GM21576 (cell line): Measurements from ENCODE around the gene CCNG2.

Experiments used
- ATAC-seq: cut with Tn5 transposase; IDR thresholded peaks from one replicate; pipeline ENCODE4 v1.9.1; 2021; ENCODE audit warnings: mild to moderate bottlenecking, moderate library complexity; ENCODE audit not compliant: unreplicated experiment

The CCNG2 gene

GRCh38 chr4:77146186-77147078 is 10.6 kb upstream of the CCNG2 start:
- ATAC-seq: no peak

GRCh38 chr4:77147079-77147782 is 9.8 kb upstream of the CCNG2 start:
- no peak for ATAC-seq

DNA sequence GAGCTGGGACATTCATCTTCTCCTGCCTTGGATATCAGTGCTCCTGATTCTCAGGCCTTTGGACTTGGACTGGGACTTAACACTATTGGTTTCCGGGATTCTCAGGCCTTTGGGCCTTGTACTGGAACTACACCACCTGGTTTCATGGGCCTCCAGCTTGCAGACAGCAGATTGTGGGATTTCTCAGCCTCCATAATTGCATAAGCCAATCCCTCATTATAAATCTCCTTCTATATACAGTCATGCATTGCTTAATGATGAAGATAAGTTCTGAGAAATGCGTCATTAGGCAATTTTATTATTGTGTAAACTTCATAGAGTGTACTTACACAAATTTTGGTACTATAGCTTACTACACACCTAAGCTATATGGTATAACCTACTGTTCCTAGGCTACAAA is 8.9 kb upstream of the CCNG2 start:
- no peak for ATAC-seq

- no peak for ATAC-seq
Measured at GRCh38 chr4:77149789-77150188, 7.2 kb upstream of the CCNG2 start.

DNA sequence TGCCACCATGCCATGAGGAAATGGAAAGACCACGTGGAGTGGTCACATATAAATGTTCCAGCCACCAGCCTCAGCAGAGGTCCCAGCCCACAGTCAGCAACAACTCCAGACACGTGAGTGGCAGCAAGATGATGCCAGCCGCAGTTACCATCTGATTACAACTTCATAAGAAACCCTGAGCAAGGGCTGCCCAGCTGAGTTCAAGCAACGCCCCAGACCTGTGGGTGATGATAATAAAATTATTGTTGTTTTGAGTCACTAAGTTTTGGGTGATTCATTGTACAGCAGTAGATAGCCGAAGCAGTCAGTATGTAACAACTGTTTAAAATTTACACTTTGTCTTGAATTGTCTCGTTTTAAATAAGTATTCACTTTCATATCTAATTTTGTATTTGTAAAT is 5.8 kb upstream of the CCNG2 start:
- ATAC-seq: no peak

- ATAC-seq: no peak
Measured at GRCh38 chr4:77152421-77152820, 4.6 kb upstream of the CCNG2 start.

DNA sequence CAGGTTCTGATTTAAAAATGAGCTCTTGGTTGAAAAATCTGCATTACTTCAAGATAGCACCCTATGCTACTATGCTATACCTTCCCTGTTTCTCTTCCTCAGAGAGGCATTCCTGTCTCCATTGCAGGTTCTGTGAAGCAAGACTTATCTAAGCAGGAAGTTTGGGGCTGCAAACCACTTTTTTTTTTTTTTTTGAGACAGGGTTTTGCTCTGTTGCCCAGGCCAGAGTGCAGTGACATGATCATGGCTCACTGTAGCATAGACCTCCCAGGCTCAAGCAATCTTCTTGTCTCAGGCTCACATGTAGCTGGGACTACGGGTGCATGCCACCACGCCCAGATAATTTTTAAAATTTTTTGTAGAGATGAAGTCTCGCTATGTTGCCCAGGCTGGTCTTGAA is 4.0 kb upstream of the CCNG2 start:
- ATAC-seq: no peak

DNA sequence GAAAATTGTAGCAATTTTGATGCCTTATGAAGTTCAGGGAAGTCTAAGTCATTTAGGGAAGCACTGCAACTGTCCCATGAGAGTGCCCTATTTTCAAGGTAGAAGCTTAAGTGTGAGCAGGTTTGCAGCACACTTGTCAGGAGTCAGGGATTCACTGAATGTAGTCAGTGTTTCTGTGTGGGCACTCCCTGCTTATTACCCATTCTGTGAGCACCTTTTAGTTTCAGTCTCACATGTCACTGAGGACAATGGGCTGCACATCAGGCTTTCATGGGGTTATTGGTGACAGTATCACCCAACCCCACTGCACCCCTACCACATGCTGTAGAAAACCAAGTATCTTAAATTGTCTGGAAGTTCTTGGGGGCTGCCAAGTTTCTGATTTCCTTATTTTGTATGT is 2.9 kb upstream of the CCNG2 start:
- no peak for ATAC-seq

GRCh38 chr4:77154761-77155499 is 2.1 kb upstream of the CCNG2 start:
- ATAC-seq: no peak

DNA sequence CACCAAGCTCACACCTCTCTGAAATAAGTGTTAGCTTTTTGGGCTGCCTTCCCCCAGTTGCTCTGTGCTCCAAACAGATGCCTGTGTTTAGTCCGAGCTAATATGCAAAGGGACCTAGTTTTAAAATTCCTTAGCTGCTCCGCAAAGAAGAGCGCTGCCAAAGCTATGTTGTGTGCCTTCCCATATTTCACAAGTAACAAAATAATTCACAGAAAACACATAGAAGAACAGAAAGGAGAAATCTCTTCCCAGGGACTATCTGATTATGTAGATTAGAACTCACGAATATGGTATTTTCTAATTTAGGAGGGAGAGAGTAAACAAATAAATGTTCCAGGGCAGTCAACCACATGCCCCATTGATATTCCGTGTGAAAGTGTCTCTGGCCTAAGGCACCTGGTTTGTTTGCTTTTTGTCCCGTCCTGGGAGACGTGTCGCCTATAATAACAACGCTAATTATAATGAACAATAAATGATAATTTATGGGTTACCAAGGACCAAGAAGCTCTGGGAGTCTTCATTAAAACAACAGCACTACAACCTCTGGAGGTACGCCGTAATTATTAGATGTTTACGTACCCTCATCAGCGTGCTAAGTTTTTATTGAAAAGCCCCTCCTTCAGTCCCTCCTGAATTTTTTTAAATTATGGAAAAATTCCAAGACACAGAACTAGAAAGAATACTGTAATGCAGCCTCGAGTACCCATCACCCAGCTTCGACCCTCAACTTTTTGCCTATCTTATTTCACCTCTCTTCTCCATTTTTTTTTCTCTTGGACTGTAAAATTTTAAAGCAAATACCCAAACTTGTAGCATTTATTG is 1.2 kb upstream of the CCNG2 start:
- ATAC-seq: no peak

DNA sequence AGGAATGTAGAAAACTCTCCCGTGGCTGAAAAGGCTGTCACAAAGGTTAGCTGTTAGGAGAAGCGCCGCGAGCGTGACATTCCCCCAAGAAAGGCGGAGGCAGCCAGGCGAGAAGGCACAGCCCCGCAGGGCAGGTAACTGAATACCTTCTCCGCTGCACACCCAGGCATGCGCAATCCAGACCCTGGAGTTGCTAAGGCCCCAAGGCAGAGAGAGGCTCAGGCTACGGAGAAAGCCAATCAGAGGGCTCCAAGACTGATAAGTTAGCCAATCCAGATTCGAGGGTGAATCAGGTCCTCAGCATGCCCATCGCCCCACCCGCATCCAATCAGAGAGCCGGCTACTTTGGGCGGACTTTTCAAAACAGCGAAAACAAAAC is 485 bp upstream of the CCNG2 start:
- peak; percentile 82 for ATAC-seq

DNA sequence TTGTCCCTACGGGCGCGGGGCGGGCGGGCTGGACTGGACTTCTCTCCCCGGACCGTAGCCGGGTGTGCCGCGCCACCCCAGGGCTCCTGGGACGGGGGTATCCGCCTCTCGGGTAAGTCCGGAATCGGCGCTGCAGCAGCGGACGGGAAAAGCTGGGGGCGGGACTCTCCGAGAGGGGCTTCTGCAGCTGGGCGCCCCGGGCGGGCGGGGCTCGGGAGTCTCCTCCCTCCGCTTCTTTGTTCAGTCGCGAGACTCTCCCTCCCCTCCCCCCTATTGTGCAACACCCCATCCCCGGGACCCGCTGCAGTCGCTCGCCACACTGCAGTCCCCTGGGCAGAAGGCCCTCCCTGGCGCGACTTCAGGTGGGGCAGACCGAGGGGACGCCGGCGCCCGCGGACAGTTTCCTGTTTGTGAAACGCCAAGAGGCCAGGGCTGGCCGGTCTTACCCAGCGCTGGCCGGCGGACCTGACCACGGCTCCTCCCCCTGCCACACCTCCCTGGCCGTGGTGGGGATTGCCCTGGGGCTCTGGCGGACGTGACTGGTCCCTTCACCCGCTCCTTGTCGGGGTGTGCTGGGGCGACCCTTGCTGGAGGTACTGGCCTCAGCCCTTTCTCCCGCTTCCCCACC is 966 bp downstream of the CCNG2 start:
- ATAC-seq: peak; percentile 54

- ATAC-seq: no peak
Measured at GRCh38 chr4:77158487-77158861, 1.5 kb downstream of the CCNG2 start.

GRCh38 chr4:77159806-77160205 is 2.8 kb downstream of the CCNG2 start:
- ATAC-seq: no peak

GRCh38 chr4:77163641-77164040 is 6.6 kb downstream of the CCNG2 start:
- ATAC-seq: no peak

DNA sequence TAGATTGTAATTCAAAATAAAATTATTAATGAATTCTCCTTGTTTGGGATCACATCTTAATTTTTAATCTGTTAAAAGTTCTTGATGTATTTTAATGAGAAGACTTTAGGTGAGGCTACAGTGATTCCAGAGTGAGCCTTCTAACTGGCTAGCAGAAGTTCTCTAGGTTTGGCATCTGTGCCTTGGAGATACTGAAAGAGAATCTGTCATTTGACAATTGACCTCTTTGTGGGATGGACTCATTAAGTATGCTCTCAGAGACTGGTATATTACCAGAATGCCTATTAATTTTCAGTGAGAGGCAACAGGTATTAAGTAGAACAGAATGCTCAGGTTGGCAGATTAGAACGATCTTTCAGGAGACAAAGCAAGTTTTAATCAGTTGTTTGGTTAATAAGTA is 10.2 kb downstream of the CCNG2 start:
- no peak for ATAC-seq

GRCh38 chr4:77167866-77168265 is 10.9 kb downstream of the CCNG2 start:
- no peak for ATAC-seq

- no peak for ATAC-seq
Measured at GRCh38 chr4:77169481-77169880, 12.5 kb downstream of the CCNG2 start.

DNA sequence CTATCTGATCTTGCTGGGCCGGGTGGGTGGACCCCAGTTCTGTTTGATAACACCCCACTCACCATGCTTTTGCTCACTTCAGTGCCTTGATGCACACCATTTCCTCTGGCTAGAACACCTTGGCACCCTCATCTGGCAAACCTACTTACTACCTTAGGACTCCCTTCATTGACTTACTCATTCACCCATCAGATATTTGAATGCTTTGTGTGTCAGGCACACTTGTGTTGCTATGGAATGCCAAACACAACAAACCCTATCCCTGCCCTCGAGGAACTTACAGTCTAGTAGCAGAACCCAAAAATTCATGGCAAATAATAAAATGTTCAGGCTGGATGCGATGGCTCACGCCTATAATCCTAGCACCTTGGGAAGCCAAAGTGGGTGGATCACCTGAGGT is 13.9 kb downstream of the CCNG2 start:
- ATAC-seq: no peak

DNA sequence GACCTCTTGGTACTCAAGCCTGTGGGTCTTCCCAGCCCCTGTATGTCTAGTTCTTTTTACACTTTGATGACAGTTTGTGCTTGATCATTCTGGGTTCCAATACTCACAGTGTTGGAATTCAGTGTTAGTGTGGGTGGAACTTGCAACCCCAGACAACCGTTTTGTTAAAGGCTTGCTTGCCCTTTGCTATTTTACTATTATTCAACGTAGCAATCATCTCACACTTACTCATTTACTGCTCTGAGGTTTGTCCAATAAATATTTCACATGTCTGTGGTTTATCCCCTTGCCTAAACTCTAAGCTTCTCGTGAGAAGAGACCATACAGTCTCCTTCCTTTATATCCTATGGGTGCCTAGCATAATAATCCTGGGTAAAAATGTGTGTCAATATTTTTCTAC is 15.3 kb downstream of the CCNG2 start:
- no peak for ATAC-seq
